Tibial nerve (tissue), 4 donors: ENCODE measurements around the gene TESK2.

Source experiments
- CTCF ChIP-seq, 5 experiments: fragments of 200-600 bp in 3 of 5; fragments of 450-650 bp in 2 of 5; sonication (generic) in 3 of 5; IDR thresholded peaks; one replicate each; pipeline ENCODE4 v1.5.1; 2016 to 2019; ENCODE audit warnings: antibody characterized with exemption in 5 of 5, mild to moderate bottlenecking in 3 of 5, moderate library complexity in 2 of 5
- EP300 ChIP-seq, 2 donors: sonication (generic); formaldehyde crosslinking; IDR thresholded peaks; one replicate each; pipeline ENCODE4 v1.6.1; 2017; ENCODE audit warnings: antibody characterized with exemption in 2 of 2, mild to moderate bottlenecking in 1 of 2
- POLR2A ChIP-seq, 2 donors: fragments of 450-650 bp; IDR thresholded peaks; one replicate each; pipeline ENCODE4 v1.6.1; 2017; ENCODE audit warnings: antibody characterized with exemption in 2 of 2, mild to moderate bottlenecking in 2 of 2, moderate library complexity in 2 of 2

- TF ChIP-seq CTCF (IDR thresholded peaks at IDR 0.05) (no peak), EP300 (IDR thresholded peaks at IDR 0.05) (no peak), POLR2A (IDR thresholded peaks at IDR 0.05) (no peak)
Observed at GRCh38 chr1:45507195-45507594, 16.2 kb upstream of the TESK2 start.
